Kidney epithelial cell (primary cell): ENCODE measurements around the gene SOAT2. TPM values are rescaled to one million over a fixed set of nuclear protein-coding genes. Genes with fewer than 3 reads are reported as not detected.

Experiments used
- DNase-seq: peaks from one replicate; pipeline ENCODE4 v3.0.0-alpha.2; 2010; ENCODE audit warnings: low read depth
- H3K27me3 ChIP-seq: 2 replicates; pipeline ENCODE4 v1.6.0; 2011; ENCODE audit warnings: low read length; ENCODE audit not compliant: control insufficient read depth, insufficient read depth
- H3K36me3 ChIP-seq: 2 replicates; pipeline ENCODE4 v1.5.1; 2011; ENCODE audit warnings: low read length; ENCODE audit not compliant: control insufficient read depth, insufficient read depth
- H3K4me3 ChIP-seq: 2 replicates; pipeline ENCODE4 v1.5.1; 2011; ENCODE audit warnings: low read depth, mild to moderate bottlenecking, control low read depth, low read length
- total RNA-seq: library from RNA; depleted of rRNA; stranded (reverse); fragments of >200 nt; gene quantifications from 2 replicates; pipeline ENCODE4 v1.2.3, GENCODE V29; 2015
- TF ChIP-seq, protein P1 (sequence below): IDR thresholded peaks from 2 replicates; pipeline ENCODE4 v1.5.1; 2011; ENCODE audit warnings: mild to moderate bottlenecking, moderate library complexity, low read length, control low read depth, inconsistent platforms; ENCODE audit not compliant: insufficient read depth, poor library complexity, severe bottlenecking

The SOAT2 gene
- total RNA-seq, 1 donor from 2014 or later = not detected

GRCh38 chr12:53069621-53070410 is 33.5 kb upstream of the SOAT2 start:
- no peak for DNase-seq
- H3K27me3 ChIP-seq = no peaks in the 10 kb centered on the region
- peaks cover 5% of the 10 kb centered on the region for H3K36me3 ChIP-seq
- TF ChIP-seq, protein P1, sequence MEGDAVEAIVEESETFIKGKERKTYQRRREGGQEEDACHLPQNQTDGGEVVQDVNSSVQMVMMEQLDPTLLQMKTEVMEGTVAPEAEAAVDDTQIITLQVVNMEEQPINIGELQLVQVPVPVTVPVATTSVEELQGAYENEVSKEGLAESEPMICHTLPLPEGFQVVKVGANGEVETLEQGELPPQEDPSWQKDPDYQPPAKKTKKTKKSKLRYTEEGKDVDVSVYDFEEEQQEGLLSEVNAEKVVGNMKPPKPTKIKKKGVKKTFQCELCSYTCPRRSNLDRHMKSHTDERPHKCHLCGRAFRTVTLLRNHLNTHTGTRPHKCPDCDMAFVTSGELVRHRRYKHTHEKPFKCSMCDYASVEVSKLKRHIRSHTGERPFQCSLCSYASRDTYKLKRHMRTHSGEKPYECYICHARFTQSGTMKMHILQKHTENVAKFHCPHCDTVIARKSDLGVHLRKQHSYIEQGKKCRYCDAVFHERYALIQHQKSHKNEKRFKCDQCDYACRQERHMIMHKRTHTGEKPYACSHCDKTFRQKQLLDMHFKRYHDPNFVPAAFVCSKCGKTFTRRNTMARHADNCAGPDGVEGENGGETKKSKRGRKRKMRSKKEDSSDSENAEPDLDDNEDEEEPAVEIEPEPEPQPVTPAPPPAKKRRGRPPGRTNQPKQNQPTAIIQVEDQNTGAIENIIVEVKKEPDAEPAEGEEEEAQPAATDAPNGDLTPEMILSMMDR = no peak
- no peak overlapping the region for H3K4me3 ChIP-seq

- TF ChIP-seq, protein P1 = no peak
- Histone ChIP-seq H3K4me3 (no peak overlapping the region), H3K27me3 (no peaks in the 10 kb centered on the region), H3K36me3 (peaks cover 1% of the 10 kb centered on the region)
- DNase-seq = no peak
Measured at GRCh38 chr12:53070877-53071492, 32.3 kb upstream of the SOAT2 start.

DNA sequence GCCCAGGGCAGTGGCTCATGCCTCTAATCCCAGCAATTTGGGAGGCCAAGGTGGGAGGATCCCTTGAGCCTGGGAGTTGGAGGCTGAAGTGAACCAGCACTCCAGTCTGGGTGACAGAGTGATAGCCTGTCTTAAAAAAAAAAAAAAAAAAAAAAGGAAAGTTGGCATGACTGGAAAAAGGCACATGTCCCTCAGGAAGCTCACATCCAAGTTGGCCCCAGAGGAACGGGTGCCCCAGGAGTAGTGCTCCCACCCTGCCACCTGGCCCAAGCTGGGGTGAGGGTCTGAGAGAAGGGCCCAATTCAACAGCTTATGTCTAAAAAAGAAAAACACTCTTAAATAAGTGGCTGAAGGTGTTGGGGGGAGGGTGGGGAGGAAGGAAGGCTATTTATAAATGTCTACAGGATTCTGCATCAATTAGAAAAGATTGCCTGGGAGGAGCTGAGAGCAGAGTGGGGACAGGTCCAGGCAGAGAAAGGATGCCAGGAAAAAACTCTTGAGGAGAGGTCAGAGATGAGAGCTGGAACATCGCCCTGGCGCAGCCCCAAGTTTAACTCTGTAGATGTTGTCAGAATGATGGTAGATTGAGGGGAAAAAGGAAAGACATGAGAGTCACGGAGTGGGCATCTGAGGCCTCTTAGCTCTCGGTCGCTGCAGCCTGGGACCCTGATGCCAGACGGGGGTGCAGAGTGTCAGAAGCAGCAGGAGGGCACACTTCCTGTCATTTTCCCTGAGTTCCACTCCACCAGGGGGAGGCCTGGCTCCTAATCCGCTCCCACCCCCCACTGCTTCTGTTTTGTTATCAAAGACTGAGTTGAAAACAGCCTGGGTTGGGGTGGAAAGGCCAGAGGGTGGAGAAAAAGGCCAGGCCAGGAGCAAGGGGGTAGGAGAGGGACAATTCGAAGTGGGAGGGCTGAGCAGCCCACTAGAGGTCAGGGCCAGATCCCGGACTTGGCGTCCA is 31.4 kb upstream of the SOAT2 start:
- Histone ChIP-seq H3K36me3 (peaks cover 1% of the 10 kb centered on the region), H3K27me3 (no peaks in the 10 kb centered on the region), H3K4me3 (no peak overlapping the region)
- no peak for DNase-seq
- TF ChIP-seq, protein P1 = no peak

- DNase-seq = no peak
- Histone ChIP-seq H3K4me3 (no peak overlapping the region), H3K27me3 (no peaks in the 10 kb centered on the region), H3K36me3 (peaks cover 1% of the 10 kb centered on the region)
- TF ChIP-seq, protein P1 = no peak
Measured at GRCh38 chr12:53073881-53074280, 29.4 kb upstream of the SOAT2 start.

- Histone ChIP-seq H3K36me3 (peaks cover 1% of the 10 kb centered on the region), H3K27me3 (no peaks in the 10 kb centered on the region), H3K4me3 (no peak overlapping the region)
- DNase-seq = no peak
- TF ChIP-seq, protein P1 = no peak
Measured at GRCh38 chr12:53074283-53074998, 28.8 kb upstream of the SOAT2 start.
